ENCODE results near the gene PTGES.

Gene PTGES

GRCh38 chr9:129704807-129705206 is 48.0 kb downstream of the PTGES start:
- Histone ChIP-seq H3K79me2 (ENCODE audit: insufficient read depth, low read depth) (no peaks in the 10 kb centered on the region), H3K4me1 (ENCODE audit: low read depth, poor library complexity, severe bottlenecking) (no peaks in the 10 kb centered on the region), H3K27me3 (ENCODE audit: insufficient read depth, low read depth) (peaks cover 72% of the 10 kb centered on the region), H3K4me2 (no peak overlapping the region), H2AFZ (ENCODE audit: low read depth) (no peak overlapping the region), H3K9ac (no peak overlapping the region), H4K20me1 (ENCODE audit: insufficient read depth) (no peaks in the 10 kb centered on the region), H3K4me3 (IDR thresholded peaks at IDR 0.05; ENCODE audit: insufficient read depth, low read depth, low read length) (no peak overlapping the region), H3K27ac (no peak overlapping the region), H3K36me3 (ENCODE audit: insufficient read depth) (no peaks in the 10 kb centered on the region)
- no peak for TF ChIP-seq CTCF (conservative IDR thresholded peaks at IDR 0.05; ENCODE audit: low read depth, low read length)

GRCh38 chr9:129703667-129704355 is 49.0 kb downstream of the PTGES start:
- H3K36me3 ChIP-seq (ENCODE audit: insufficient read depth), result no peaks in the 10 kb centered on the region
- H3K4me1 ChIP-seq (ENCODE audit: low read depth, poor library complexity, severe bottlenecking), result no peaks in the 10 kb centered on the region
- H3K4me3 ChIP-seq (IDR thresholded peaks at IDR 0.05; ENCODE audit: insufficient read depth, low read depth, low read length), result no peak overlapping the region
- no peak for TF ChIP-seq CTCF (conservative IDR thresholded peaks at IDR 0.05; ENCODE audit: low read depth, low read length)
- no peaks in the 10 kb centered on the region for H3K79me2 ChIP-seq (ENCODE audit: insufficient read depth, low read depth)
- no peak overlapping the region for H3K4me2 ChIP-seq
- no peak overlapping the region for H3K27ac ChIP-seq
- peaks cover 72% of the 10 kb centered on the region for H3K27me3 ChIP-seq (ENCODE audit: insufficient read depth, low read depth)
- no peaks in the 10 kb centered on the region for H4K20me1 ChIP-seq (ENCODE audit: insufficient read depth)
- H3K9ac ChIP-seq, result no peak overlapping the region
- no peak overlapping the region for H2AFZ ChIP-seq (ENCODE audit: low read depth)

- Histone ChIP-seq H3K27me3 (ENCODE audit: insufficient read depth, low read depth) (peaks cover 73% of the 10 kb centered on the region), H3K9ac (no peak overlapping the region)
These were observed 50.0 kb downstream of the PTGES start for GRCh38 chr9:129702589-129703520.

GRCh38 chr9:129701549-129701948 is 51.3 kb downstream of the PTGES start:
- H3K27me3 ChIP-seq (ENCODE audit: insufficient read depth, low read depth), result peaks cover 72% of the 10 kb centered on the region
- H2AFZ ChIP-seq (ENCODE audit: low read depth), result no peak overlapping the region
- H3K4me1 ChIP-seq (ENCODE audit: low read depth, poor library complexity, severe bottlenecking), result no peaks in the 10 kb centered on the region
- H3K27ac ChIP-seq, result no peak overlapping the region
- no peak overlapping the region for H3K4me3 ChIP-seq (IDR thresholded peaks at IDR 0.05; ENCODE audit: insufficient read depth, low read depth, low read length)
- no peaks in the 10 kb centered on the region for H3K36me3 ChIP-seq (ENCODE audit: insufficient read depth)
- TF ChIP-seq CTCF (conservative IDR thresholded peaks at IDR 0.05; ENCODE audit: low read depth, low read length), result no peak
- no peaks in the 10 kb centered on the region for H3K79me2 ChIP-seq (ENCODE audit: insufficient read depth, low read depth)
- no peak overlapping the region for H3K4me2 ChIP-seq
- no peaks in the 10 kb centered on the region for H4K20me1 ChIP-seq (ENCODE audit: insufficient read depth)
- no peak overlapping the region for H3K9ac ChIP-seq

More at GRCh38 chr9:129702589-129703520, 50.0 kb downstream of the PTGES start:
- Histone ChIP-seq H3K4me1 (ENCODE audit: low read depth, poor library complexity, severe bottlenecking) (no peaks in the 10 kb centered on the region), H3K4me3 (IDR thresholded peaks at IDR 0.05; ENCODE audit: insufficient read depth, low read depth, low read length) (no peak overlapping the region), H3K36me3 (ENCODE audit: insufficient read depth) (no peaks in the 10 kb centered on the region), H3K27ac (no peak overlapping the region), H2AFZ (ENCODE audit: low read depth) (no peak overlapping the region), H3K79me2 (ENCODE audit: insufficient read depth, low read depth) (no peaks in the 10 kb centered on the region), H3K4me2 (no peak overlapping the region), H4K20me1 (ENCODE audit: insufficient read depth) (no peaks in the 10 kb centered on the region)
- no peak for TF ChIP-seq CTCF (conservative IDR thresholded peaks at IDR 0.05; ENCODE audit: low read depth, low read length)
